K562 (cell line): Measurements from ENCODE around the gene BRF1. TPM values are rescaled to one million over a fixed set of nuclear protein-coding genes. Genes with fewer than 3 reads are reported as not detected.

Experiments
- ATAC-seq: fragments of 200-7000 bp; cut with Tn5 transposase; 3 replicates; pipeline ENCODE4 v1.9.1; 2020; ENCODE audit warnings: moderate library complexity
- BruUV-seq: library from RNA; stranded (reverse); fragments of 400-500 nt; replicated peaks from 2 replicates; lab custom pipeline; 2021; lab: Mats Ljungman, UMichigan
- CTCF ChIA-PET: fragments of 300-600 bp; formaldehyde crosslinking; extraction: SDS; loops from one replicate; lab custom pipeline; 2021; ENCODE audit warnings: low intra/inter-chr PET ratio; lab: Yijun Ruan, JAX
- POLR2A ChIA-PET: fragments of 300-600, 350-650 bp; sonication (Branson Sonifier 250); formaldehyde crosslinking; extraction: SDS; loops from one replicate; lab custom pipeline; 2021; ENCODE audit warnings: antibody characterized with exemption, inconsistent platforms; lab: Yijun Ruan, JAX
- DNase-seq, 4 experiments: peaks; one replicate each; pipeline versions ENCODE4 v3.0.0 to v3.0.0-alpha.2; 2011 to 2018; ENCODE audit warnings: low spot score in 3 of 4, mixed read lengths in 3 of 4; ENCODE audit errors: extremely low read depth in 1 of 4
- FAIRE-seq: peaks from 2 replicates; lab custom pipeline; 2011; peaks lifted over from hg19 to GRCh38; lab: Jason Lieb, UNC
- H2AFZ ChIP-seq: 2 replicates; pipeline ENCODE4 v1.6.0; 2011; ENCODE audit warnings: low read depth, low read length, control low read depth, inconsistent platforms
- H3K27ac ChIP-seq: fragments of 200-600 bp; 3 replicates; pipeline ENCODE4 v1.8.0; 2011; ENCODE audit warnings: low read depth, mild to moderate bottlenecking, control low read depth, inconsistent platforms, low read length, moderate library complexity, mixed read lengths; ENCODE audit errors: extremely low read depth
- H3K27me3 ChIP-seq, 2 experiments: fragments of 300-600 bp in 1 of 2; 2 replicates in 1 of 2; 3 replicates in 1 of 2; pipeline versions ENCODE4 v1.6.0 to v1.8.0; 2011; ENCODE audit warnings: inconsistent platforms in 2 of 2, low read length in 2 of 2, mild to moderate bottlenecking in 1 of 2, mixed read lengths in 1 of 2, moderate library complexity in 1 of 2; ENCODE audit not compliant: control insufficient read depth in 2 of 2, insufficient read depth in 2 of 2
- H3K36me3 ChIP-seq: fragments of 300-600 bp; 3 replicates; pipeline ENCODE4 v1.8.0; 2011; ENCODE audit warnings: mild to moderate bottlenecking, low read length, inconsistent platforms; ENCODE audit not compliant: control insufficient read depth, insufficient read depth
- H3K4me1 ChIP-seq, 2 experiments: fragments of 200-600 bp in 1 of 2; replicated peaks in 1 of 2; 2 replicates in 1 of 2; 3 replicates in 1 of 2; pipeline versions ENCODE4 v1.5.1 to v1.8.0; 2011; ENCODE audit warnings: inconsistent platforms in 2 of 2, low read length in 2 of 2, mild to moderate bottlenecking in 1 of 2, mixed read lengths in 1 of 2, moderate library complexity in 1 of 2; ENCODE audit not compliant: control insufficient read depth in 2 of 2, insufficient read depth in 2 of 2
- H3K4me2 ChIP-seq: 2 replicates; pipeline ENCODE4 v1.6.1; 2011; ENCODE audit warnings: low read length, control low read depth, inconsistent platforms, mixed read lengths; ENCODE audit not compliant: insufficient read depth
- H3K4me3 ChIP-seq: fragments of 200-600 bp; sonication (generic), shearing (Covaris generic); 2 replicates; pipeline ENCODE4 v1.5.1; 2016; ENCODE audit warnings: control low read depth, inconsistent platforms
- H3K79me2 ChIP-seq: fragments of 200-600 bp; 3 replicates; pipeline ENCODE4 v1.8.0; 2011; ENCODE audit warnings: low read length, inconsistent platforms; ENCODE audit not compliant: control insufficient read depth, insufficient read depth
- H3K9ac ChIP-seq, 2 experiments: 2 replicates each; pipeline versions ENCODE4 v1.6.0 to v1.6.1; 2011; ENCODE audit warnings: low read depth in 2 of 2, low read length in 2 of 2, control low read depth in 1 of 2, inconsistent platforms in 1 of 2, mild to moderate bottlenecking in 1 of 2, mixed read lengths in 1 of 2; ENCODE audit not compliant: insufficient read depth in 1 of 2
- H3K9me1 ChIP-seq: one replicate; pipeline ENCODE4 v1.6.0; 2011; ENCODE audit warnings: inconsistent platforms, mild to moderate bottlenecking, low read length, moderate library complexity; ENCODE audit not compliant: control insufficient read depth, insufficient read depth
- H3K9me3 ChIP-seq: replicated peaks from 2 replicates; pipeline ENCODE4 v1.5.1; 2011; ENCODE audit warnings: low read depth, low read length, inconsistent platforms; ENCODE audit not compliant: control insufficient read depth, insufficient read depth
- H4K20me1 ChIP-seq: replicated peaks from 2 replicates; pipeline ENCODE4 v1.6.1; 2011; ENCODE audit warnings: low read length, inconsistent platforms, mixed read lengths; ENCODE audit not compliant: control insufficient read depth, insufficient read depth
- PHB2 ChIP-seq: fragments of 450-650 bp; IDR thresholded peaks from 2 replicates; pipeline ENCODE4 v1.6.1; 2017; ENCODE audit warnings: low read depth
- PTTG1 ChIP-seq: fragments of 450-650 bp; IDR thresholded peaks from 2 replicates; pipeline ENCODE4 v1.6.1; 2016; ENCODE audit warnings: low read depth, mild to moderate bottlenecking, missing genetic modification characterization, missing compliant biosample characterization
- RBBP5 ChIP-seq: fragments of 200-600 bp; sonication (generic); IDR thresholded peaks from 2 replicates; pipeline ENCODE4 v1.6.1; 2012; ENCODE audit warnings: borderline replicate concordance, mild to moderate bottlenecking, low read length, control low read depth, inconsistent platforms; ENCODE audit not compliant: insufficient read depth, poor library complexity, severe bottlenecking
- RBFOX2 ChIP-seq: fragments of 200-400 bp; formaldehyde crosslinking; IDR thresholded peaks from 2 replicates; pipeline ENCODE4 v1.6.1; 2017; ENCODE audit warnings: low read depth, mild to moderate bottlenecking, low read length, moderate library complexity
- SPI1 ChIP-seq: IDR thresholded peaks from 2 replicates; pipeline ENCODE4 v1.6.1; 2011; ENCODE audit warnings: low read depth, low read length, control low read depth, borderline replicate concordance
- ZBTB33 ChIP-seq: sonication (generic); formaldehyde crosslinking; IDR thresholded peaks from 2 replicates; pipeline ENCODE4 v1.8.1; 2023; ENCODE audit warnings: mild to moderate bottlenecking, missing genetic modification reagents
- ZFX ChIP-seq: sonication (generic); formaldehyde crosslinking; IDR thresholded peaks from 2 replicates; pipeline ENCODE4 v1.8.0; 2022; ENCODE audit warnings: mild to moderate bottlenecking, missing genetic modification reagents, moderate library complexity
- ZNF197 ChIP-seq: fragments of 200-800 bp; sonication (Bioruptor generic); IDR thresholded peaks from 2 replicates; pipeline ENCODE4 v1.6.1; 2016; ENCODE audit warnings: low read depth, missing genetic modification characterization, missing compliant biosample characterization
- WGBS: fragments of 100-300 bp; shearing (Covaris generic); methylation state at CpG from one replicate; pipeline ENCODE4 v1.1.6; 2016; ENCODE audit warnings: low coverage, mixed read lengths; ENCODE audit not compliant: insufficient coverage; ENCODE audit errors: missing lambda C conversion rate; 5-methylcytosine and 5-hydroxymethylcytosine counted together
- in situ Hi-C: fragments of 300-500 bp; cut with MboI; formaldehyde crosslinking; loops from 4 replicates; pipeline ENCODE4 v1.15.0; 2018; ENCODE audit warnings: inconsistent platforms, mixed read lengths
- intact Hi-C: fragments of 100-400 bp; cut with micrococcal nuclease; formaldehyde crosslinking; loops from 2 replicates; pipeline ENCODE4 v1.14.2; 2022
- polyA plus RNA-seq, 8 experiments: library from polyadenylated mRNA; depleted of rRNA in 4 of 8; stranded (reverse) in 5 of 8; unstranded in 3 of 8; fragments of >200 nt; fragmentation: Nextera tagmentation in 2 of 8; fragmentation: Illumina TruSeq in 1 of 8; extraction: Ambion mirVana in 2 of 8; extraction: Trizol in 1 of 8; gene quantifications; 2 replicates each; pipeline versions ENCODE4 v1.2.1 to v1.2.3, GENCODE V29; 2011 to 2014; ENCODE audit warnings: inconsistent platforms in 1 of 8, missing spikeins in 1 of 8
- total RNA-seq, 7 experiments: library from RNA; depleted of rRNA in 6 of 7; stranded (reverse); fragments of >200 nt in 6 of 7; fragmentation: Illumina TruSeq in 2 of 7; extraction: Trizol in 2 of 7; gene quantifications; 2 replicates each; pipeline versions ENCODE4 v1.2.1 to v1.2.3, GENCODE V29; 2011 to 2021; ENCODE audit warnings: low replicate concordance in 1 of 7
- TF ChIP-seq, protein P1 (sequence below): sonication (generic); formaldehyde crosslinking; IDR thresholded peaks from 2 replicates; pipeline ENCODE4 v1.5.0; 2020; ENCODE audit warnings: missing genetic modification reagents
- TF ChIP-seq, protein P2 (sequence below): sonication (generic); formaldehyde crosslinking; IDR thresholded peaks from 2 replicates; pipeline ENCODE4 v1.9.0; 2022; ENCODE audit warnings: mild to moderate bottlenecking, missing genetic modification reagents

Gene BRF1
- total and polyA plus RNA-seq, 9 of the 15 experiments (the other 6 are each of a cell fraction or from before 2014, with no cell fraction given): 0.14 to 24.6 (median 8.2) TPM

GRCh38 chr14:105313381-105314286 is 12.8 kb upstream of the BRF1 start:
- H2AFZ ChIP-seq: peak overlapping the region; percentile 33; the same call in 1 of the 2 replicates
- H3K4me1 ChIP-seq: peaks cover 6 to 43% of the 10 kb centered on the region in 2 experiments; a peak in 4 of 5 replicates
- intact Hi-C loops (no loop called here), in situ Hi-C loops (no loop called here)
- H3K79me2 ChIP-seq: peaks cover 25% of the 10 kb centered on the region
- no peaks in the 10 kb centered on the region for H3K9me3 ChIP-seq
- peak overlapping the region; percentile 34 to 88; a peak in 3 of 4 replicates for H3K9ac ChIP-seq
- peak in 2 of 4 experiments; percentile 27 to 76 for DNase-seq
- H4K20me1 ChIP-seq: no peaks in the 10 kb centered on the region
- ChIA-PET CTCF (no interaction called here), POLR2A (interaction anchor here (0.5 to 1.7 kb wide), 2 partner anchors 12 to 15 kb away, joined by 4 to 5 read pairs; no protein-coding TSS in a partner anchor)
- peak overlapping the region; percentile 38 for H3K4me3 ChIP-seq
- peak overlapping the region; percentile 36; the same call in 1 of the 3 replicates for H3K27ac ChIP-seq
- no peak for FAIRE-seq
- peak; percentile 52 for ATAC-seq
- no peaks in the 10 kb centered on the region for H3K27me3 ChIP-seq
- no peaks in the 10 kb centered on the region for H3K36me3 ChIP-seq
- 57% methylated on average over 22 of the region's 48 CpGs for WGBS
- peak overlapping the region; percentile 46 for H3K4me2 ChIP-seq
- H3K9me1 ChIP-seq: no peaks in the 10 kb centered on the region
- no TSS peak for BruUV-seq
- no peak for TF ChIP-seq PTTG1 (tag)
- TF ChIP-seq, protein P1, sequence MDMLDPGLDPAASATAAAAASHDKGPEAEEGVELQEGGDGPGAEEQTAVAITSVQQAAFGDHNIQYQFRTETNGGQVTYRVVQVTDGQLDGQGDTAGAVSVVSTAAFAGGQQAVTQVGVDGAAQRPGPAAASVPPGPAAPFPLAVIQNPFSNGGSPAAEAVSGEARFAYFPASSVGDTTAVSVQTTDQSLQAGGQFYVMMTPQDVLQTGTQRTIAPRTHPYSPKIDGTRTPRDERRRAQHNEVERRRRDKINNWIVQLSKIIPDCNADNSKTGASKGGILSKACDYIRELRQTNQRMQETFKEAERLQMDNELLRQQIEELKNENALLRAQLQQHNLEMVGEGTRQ (CRISPR knock-in tag): no peak
- TF ChIP-seq ZFX (CRISPR knock-in tag): peak; percentile 56
- TF ChIP-seq RBFOX2: peak; percentile 42; the same call in 1 of the 2 replicates
- no peak for TF ChIP-seq ZNF197 (CRISPR knock-in tag)
- peak; percentile 2 for TF ChIP-seq RBBP5
- TF ChIP-seq SPI1: no peak
- TF ChIP-seq, protein P2, sequence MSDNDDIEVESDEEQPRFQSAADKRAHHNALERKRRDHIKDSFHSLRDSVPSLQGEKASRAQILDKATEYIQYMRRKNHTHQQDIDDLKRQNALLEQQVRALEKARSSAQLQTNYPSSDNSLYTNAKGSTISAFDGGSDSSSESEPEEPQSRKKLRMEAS (CRISPR knock-in tag): 0 out of 2 replicates have a peak, but pooled peaks have one; percentile 28
- TF ChIP-seq ZBTB33: peak; percentile 38; the same call in 1 of the 2 replicates
- no peak for TF ChIP-seq PHB2
